ENCODE results near the gene ELOVL1. TPM values are rescaled to one million over a fixed set of nuclear protein-coding genes. Genes with fewer than 3 reads are reported as not detected.
"Not testable (repeated sequence)": the region's sequence is repeated elsewhere in the genome, so short reads cannot be mapped to it uniquely, and the experiment has no call there.

ELOVL1 gene
- total and polyA plus RNA-seq, 10 of the 15 experiments (the other 5 are each of a cell fraction or from before 2014, with no cell fraction given), result 58.5 to 139 (median 89.8) TPM

GRCh38 chr1:43402089-43402865 is 34.5 kb upstream of the ELOVL1 start (continued):
- no peak for TF ChIP-seq ZNF687 (IDR thresholded peaks at IDR 0.05)
- no peak for TF ChIP-seq REST (IDR thresholded peaks at IDR 0.05; ENCODE audit: low read depth, low read length)
- no peak for TF ChIP-seq TCF12 (IDR thresholded peaks at IDR 0.05; ENCODE audit: low read depth, low read length)
- TF ChIP-seq CREM (IDR thresholded peaks at IDR 0.05; ENCODE audit: low read depth), result no peak

GRCh38 chr1:43400441-43400840 is 32.6 kb upstream of the ELOVL1 start:
- H3K36me3 ChIP-seq (ENCODE audit: control insufficient read depth in 2 of 2, insufficient read depth in 2 of 2, low read length in 1 of 2); H2AFZ ChIP-seq (ENCODE audit: control insufficient read depth, low read depth, low read length); H3K9ac ChIP-seq (ENCODE audit: control insufficient read depth, insufficient read depth, low read length); H3K79me2 ChIP-seq (ENCODE audit: control insufficient read depth, insufficient read depth, low read length); ATAC-seq; H3K27me3 ChIP-seq (replicated peaks in 1 of 2; ENCODE audit: control insufficient read depth in 2 of 2, insufficient read depth in 2 of 2, low read length in 1 of 2); POLR2A ChIA-PET; FAIRE-seq; in situ Hi-C loops (cut with MboI); H3K4me3 ChIP-seq; H3K27ac ChIP-seq (ENCODE audit: control insufficient read depth, insufficient read depth); DNase-seq (ENCODE audit: low read depth, low spot score); BruUV-seq (replicated peaks); H4K20me1 ChIP-seq (ENCODE audit: control insufficient read depth, insufficient read depth); H3K4me1 ChIP-seq (ENCODE audit: control insufficient read depth, insufficient read depth, low read length); H3K4me2 ChIP-seq (ENCODE audit: control insufficient read depth, insufficient read depth); H3K9me3 ChIP-seq (replicated peaks; ENCODE audit: control insufficient read depth, insufficient read depth, low read length); intact Hi-C loops (cut with micrococcal nuclease; ENCODE audit: unreplicated experiment): not testable (repeated sequence)
- ChIA-PET CTCF (interaction anchor here (0.7 to 0.8 kb wide), 2 partner anchors 14 to 203 kb away, joined by 3 read pairs; no protein-coding TSS in a partner anchor), SMC1A (ENCODE audit: uncharacterized antibody, unreplicated experiment) (interaction anchor here (0.9 kb wide), 1 partner anchor 18 kb away, joined by 3 read pairs; no protein-coding TSS in a partner anchor), RAD21 (ENCODE audit: unreplicated experiment) (interaction anchor here (1.1 to 1.4 kb wide), 2 partner anchors 12 to 161 kb away, joined by 3 to 4 read pairs; no protein-coding TSS in a partner anchor)
- 97% methylated on average over 9 of the region's 9 CpGs for WGBS (ENCODE audit: insufficient coverage, insufficient replicate concordance, low lambda C conversion rate, missing lambda C conversion rate)
